Prostate gland (tissue), 2 donors: Measurements from ENCODE around the gene CNTN4.

Experiments used
- POLR2A ChIP-seq: fragments of 450-650 bp; IDR thresholded peaks from one replicate; pipeline ENCODE4 v1.6.1; 2016; ENCODE audit warnings: antibody characterized with exemption, mild to moderate bottlenecking
- POLR2AphosphoS5 ChIP-seq: sonication (generic); formaldehyde crosslinking; IDR thresholded peaks from one replicate; pipeline ENCODE4 v1.6.1; 2017; ENCODE audit warnings: antibody characterized with exemption
- TF ChIP-seq, protein P1 (sequence below), 4 experiments: fragments of 200-600 bp in 2 of 4; fragments of 450-650 bp in 2 of 4; sonication (generic) in 2 of 4; IDR thresholded peaks; 1 replicate in 3 of 4; 2 replicates in 1 of 4; pipeline ENCODE4 v1.5.1; 2016 to 2019; ENCODE audit warnings: antibody characterized with exemption in 4 of 4, mild to moderate bottlenecking in 2 of 4, moderate library complexity in 2 of 4

DNA sequence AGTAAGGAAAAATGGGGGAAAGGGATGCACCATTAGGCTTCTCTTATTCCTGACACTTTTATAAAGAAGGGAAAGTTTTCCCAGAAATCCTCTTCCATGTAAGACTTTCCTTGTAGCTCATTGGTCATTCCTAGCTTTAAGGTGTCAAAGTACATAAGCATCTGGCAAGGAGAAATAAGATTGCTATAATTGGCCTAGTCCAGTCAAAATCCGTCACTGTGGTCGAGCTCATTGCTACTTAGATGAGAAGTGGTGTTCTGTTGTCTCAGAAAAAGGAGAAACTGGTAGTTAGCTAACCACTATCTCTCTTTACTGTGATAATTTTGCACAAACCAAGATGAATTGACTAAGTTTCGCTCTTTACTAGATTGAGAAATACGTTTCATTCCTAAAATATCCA lies 370.1 kb downstream of the CNTN4 start:
- TF ChIP-seq, protein P1, sequence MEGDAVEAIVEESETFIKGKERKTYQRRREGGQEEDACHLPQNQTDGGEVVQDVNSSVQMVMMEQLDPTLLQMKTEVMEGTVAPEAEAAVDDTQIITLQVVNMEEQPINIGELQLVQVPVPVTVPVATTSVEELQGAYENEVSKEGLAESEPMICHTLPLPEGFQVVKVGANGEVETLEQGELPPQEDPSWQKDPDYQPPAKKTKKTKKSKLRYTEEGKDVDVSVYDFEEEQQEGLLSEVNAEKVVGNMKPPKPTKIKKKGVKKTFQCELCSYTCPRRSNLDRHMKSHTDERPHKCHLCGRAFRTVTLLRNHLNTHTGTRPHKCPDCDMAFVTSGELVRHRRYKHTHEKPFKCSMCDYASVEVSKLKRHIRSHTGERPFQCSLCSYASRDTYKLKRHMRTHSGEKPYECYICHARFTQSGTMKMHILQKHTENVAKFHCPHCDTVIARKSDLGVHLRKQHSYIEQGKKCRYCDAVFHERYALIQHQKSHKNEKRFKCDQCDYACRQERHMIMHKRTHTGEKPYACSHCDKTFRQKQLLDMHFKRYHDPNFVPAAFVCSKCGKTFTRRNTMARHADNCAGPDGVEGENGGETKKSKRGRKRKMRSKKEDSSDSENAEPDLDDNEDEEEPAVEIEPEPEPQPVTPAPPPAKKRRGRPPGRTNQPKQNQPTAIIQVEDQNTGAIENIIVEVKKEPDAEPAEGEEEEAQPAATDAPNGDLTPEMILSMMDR (IDR thresholded peaks at IDR 0.05) = no peak
- no peak for TF ChIP-seq POLR2A
- TF ChIP-seq POLR2AphosphoS5 = no peak
